A673 (cell line): Measurements from ENCODE around the gene CKS2. TPM values are rescaled to one million over a fixed set of nuclear protein-coding genes. Genes with fewer than 3 reads are reported as not detected.
A peak's percentile ranks its signal among the peaks of the same experiment; 100 is the strongest.

Experiments
- BruUV-seq: library from RNA; stranded (reverse); fragments of 400-500 nt; replicated peaks from 2 replicates; lab custom pipeline; 2021; lab: Mats Ljungman, UMichigan
- CTCF ChIA-PET: fragments of 300-600 bp; sonication (Branson Sonifier 250); formaldehyde crosslinking; loops from one replicate; lab custom pipeline; 2022; ENCODE audit warnings: antibody characterized with exemption; lab: Charles Lee
- POLR2A ChIA-PET: fragments of 300-600 bp; sonication (Branson Sonifier 250); formaldehyde crosslinking; loops from one replicate; lab custom pipeline; 2022; ENCODE audit warnings: antibody characterized with exemption; ENCODE audit not compliant: low non-redundant PET; lab: Charles Lee
- DNase-seq: peaks from one replicate; pipeline ENCODE4 v3.0.0-alpha.2; 2015; ENCODE audit warnings: low spot score
- H3K27ac ChIP-seq: fragments of 200-600 bp; sonication (generic); 2 replicates; pipeline ENCODE4 v1.5.1; 2016; ENCODE audit warnings: mixed run types, low read depth, mild to moderate bottlenecking, mixed read lengths, antibody characterized with exemption, low read length; ENCODE audit not compliant: poor library complexity, severe bottlenecking
- H3K27me3 ChIP-seq: fragments of 200-600 bp; sonication (generic); replicated peaks from 2 replicates; pipeline ENCODE4 v1.6.1; 2017; ENCODE audit warnings: mixed run types, low read depth, mild to moderate bottlenecking, mixed read lengths, antibody characterized with exemption, low read length; ENCODE audit not compliant: insufficient read depth, poor library complexity
- H3K36me3 ChIP-seq: fragments of 200-600 bp; sonication (generic); 2 replicates; pipeline ENCODE4 v1.6.1; 2016; ENCODE audit warnings: mixed run types, mild to moderate bottlenecking, mixed read lengths, antibody characterized with exemption, low read length; ENCODE audit not compliant: insufficient read depth, poor library complexity, severe bottlenecking
- H3K4me1 ChIP-seq: fragments of 200-600 bp; sonication (generic); 2 replicates; pipeline ENCODE4 v1.6.1; 2017; ENCODE audit warnings: mixed run types, mild to moderate bottlenecking, mixed read lengths, antibody characterized with exemption, low read length; ENCODE audit not compliant: insufficient read depth, poor library complexity, severe bottlenecking
- H3K4me3 ChIP-seq: fragments of 200-600 bp; sonication (generic); 2 replicates; pipeline ENCODE4 v1.5.1; 2016; ENCODE audit warnings: low read depth, mixed run types, mild to moderate bottlenecking, mixed read lengths, low read length; ENCODE audit not compliant: poor library complexity, severe bottlenecking
- H3K9me3 ChIP-seq: fragments of 200-600 bp; sonication (generic); 2 replicates; pipeline ENCODE4 v1.6.1; 2016; ENCODE audit warnings: mixed run types, low read depth, mild to moderate bottlenecking, mixed read lengths, antibody characterized with exemption, low read length; ENCODE audit not compliant: poor library complexity, severe bottlenecking
- EZH2 ChIP-seq: fragments of 200-600 bp; sonication (generic); IDR thresholded peaks from 2 replicates; pipeline ENCODE4 v1.6.1; 2017; ENCODE audit warnings: borderline replicate concordance, low read depth, mild to moderate bottlenecking, mixed read lengths, antibody characterized with exemption, low read length; ENCODE audit not compliant: poor library complexity, severe bottlenecking
- intact Hi-C: fragments of 100-400 bp; cut with micrococcal nuclease; formaldehyde crosslinking; loops from one replicate; pipeline ENCODE4 v1.10.0; 2022; ENCODE audit not compliant: unreplicated experiment
- total RNA-seq: library from RNA; stranded (reverse); gene quantifications from 2 replicates; pipeline ENCODE4 v1.2.3, GENCODE V29; 2021
- TF ChIP-seq, protein P1 (sequence below): fragments of 300-800, 200-600 bp; sonication (generic); conservative IDR thresholded peaks from 2 replicates; pipeline ENCODE4 v1.5.1; 2017; ENCODE audit warnings: low read depth, mild to moderate bottlenecking, antibody characterized with exemption, low read length, moderate library complexity, mixed read lengths

The CKS2 gene
- total RNA-seq, 1 experiment from 2014 or later = 344 TPM

DNA sequence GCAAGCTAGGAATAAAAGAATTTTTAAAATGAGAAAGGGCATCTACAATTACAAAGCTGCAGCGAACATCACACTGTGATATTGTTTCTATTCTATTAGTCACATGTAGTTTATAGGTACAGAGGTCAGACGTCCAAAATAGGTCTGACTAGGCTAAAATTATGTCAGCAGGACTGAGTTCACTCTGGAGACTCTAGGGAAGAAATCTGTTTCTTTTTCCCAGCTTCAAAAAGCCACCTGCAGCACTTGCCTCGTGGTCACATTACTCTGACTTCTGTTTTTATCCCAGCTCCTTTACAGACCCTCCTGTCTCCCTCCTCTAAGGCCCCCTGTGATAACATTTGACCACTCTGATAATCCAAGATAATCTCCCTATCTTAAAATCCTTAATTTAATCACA is 5.1 kb upstream of the CKS2 start:
- no peak for DNase-seq
- Histone ChIP-seq H3K27me3 (no peaks in the 10 kb centered on the region), H3K27ac (no peak overlapping the region), H3K4me1 (peaks cover 5% of the 10 kb centered on the region), H3K9me3 (no peaks in the 10 kb centered on the region), H3K4me3 (no peak overlapping the region), H3K36me3 (no peaks in the 10 kb centered on the region)
- CTCF ChIA-PET = no interaction called here
- TF ChIP-seq EZH2 = no peak
- BruUV-seq = no TSS peak
- intact Hi-C loops = no loop called here
- POLR2A ChIA-PET = no interaction called here

DNA sequence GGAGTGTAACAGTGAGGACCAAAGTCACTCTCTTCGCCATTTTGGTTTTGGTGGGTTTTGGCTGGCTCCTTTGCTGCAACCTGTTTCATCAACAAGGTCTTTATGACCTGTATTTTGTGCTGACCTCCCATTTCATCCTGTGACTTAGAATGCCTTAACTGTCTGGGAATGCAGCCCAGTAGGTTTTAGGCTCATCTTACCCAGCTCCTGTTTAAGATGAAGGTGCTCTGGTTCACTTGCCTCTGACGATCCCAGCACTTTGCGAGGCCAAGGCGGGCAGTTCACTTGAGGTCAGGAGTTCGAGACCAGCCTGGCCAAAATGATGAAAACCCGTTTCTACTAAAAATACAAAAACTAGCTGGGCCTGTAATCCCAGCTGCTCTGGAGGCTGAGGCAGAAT is 1.8 kb upstream of the CKS2 start:
- CTCF ChIA-PET = no interaction called here
- no peaks in the 10 kb centered on the region for H3K27me3 ChIP-seq
- H3K9me3 ChIP-seq = no peaks in the 10 kb centered on the region
- no TSS peak for BruUV-seq
- no peak overlapping the region for H3K4me3 ChIP-seq
- intact Hi-C loops = no loop called here
- H3K27ac ChIP-seq = peak overlapping the region; percentile 99
- POLR2A ChIA-PET = no interaction called here
- H3K4me1 ChIP-seq = peaks cover 5% of the 10 kb centered on the region
- no peak for DNase-seq
- peaks cover 15% of the 10 kb centered on the region for H3K36me3 ChIP-seq
- TF ChIP-seq EZH2 = no peak
- TF ChIP-seq, protein P1, sequence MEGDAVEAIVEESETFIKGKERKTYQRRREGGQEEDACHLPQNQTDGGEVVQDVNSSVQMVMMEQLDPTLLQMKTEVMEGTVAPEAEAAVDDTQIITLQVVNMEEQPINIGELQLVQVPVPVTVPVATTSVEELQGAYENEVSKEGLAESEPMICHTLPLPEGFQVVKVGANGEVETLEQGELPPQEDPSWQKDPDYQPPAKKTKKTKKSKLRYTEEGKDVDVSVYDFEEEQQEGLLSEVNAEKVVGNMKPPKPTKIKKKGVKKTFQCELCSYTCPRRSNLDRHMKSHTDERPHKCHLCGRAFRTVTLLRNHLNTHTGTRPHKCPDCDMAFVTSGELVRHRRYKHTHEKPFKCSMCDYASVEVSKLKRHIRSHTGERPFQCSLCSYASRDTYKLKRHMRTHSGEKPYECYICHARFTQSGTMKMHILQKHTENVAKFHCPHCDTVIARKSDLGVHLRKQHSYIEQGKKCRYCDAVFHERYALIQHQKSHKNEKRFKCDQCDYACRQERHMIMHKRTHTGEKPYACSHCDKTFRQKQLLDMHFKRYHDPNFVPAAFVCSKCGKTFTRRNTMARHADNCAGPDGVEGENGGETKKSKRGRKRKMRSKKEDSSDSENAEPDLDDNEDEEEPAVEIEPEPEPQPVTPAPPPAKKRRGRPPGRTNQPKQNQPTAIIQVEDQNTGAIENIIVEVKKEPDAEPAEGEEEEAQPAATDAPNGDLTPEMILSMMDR = no peak

DNA sequence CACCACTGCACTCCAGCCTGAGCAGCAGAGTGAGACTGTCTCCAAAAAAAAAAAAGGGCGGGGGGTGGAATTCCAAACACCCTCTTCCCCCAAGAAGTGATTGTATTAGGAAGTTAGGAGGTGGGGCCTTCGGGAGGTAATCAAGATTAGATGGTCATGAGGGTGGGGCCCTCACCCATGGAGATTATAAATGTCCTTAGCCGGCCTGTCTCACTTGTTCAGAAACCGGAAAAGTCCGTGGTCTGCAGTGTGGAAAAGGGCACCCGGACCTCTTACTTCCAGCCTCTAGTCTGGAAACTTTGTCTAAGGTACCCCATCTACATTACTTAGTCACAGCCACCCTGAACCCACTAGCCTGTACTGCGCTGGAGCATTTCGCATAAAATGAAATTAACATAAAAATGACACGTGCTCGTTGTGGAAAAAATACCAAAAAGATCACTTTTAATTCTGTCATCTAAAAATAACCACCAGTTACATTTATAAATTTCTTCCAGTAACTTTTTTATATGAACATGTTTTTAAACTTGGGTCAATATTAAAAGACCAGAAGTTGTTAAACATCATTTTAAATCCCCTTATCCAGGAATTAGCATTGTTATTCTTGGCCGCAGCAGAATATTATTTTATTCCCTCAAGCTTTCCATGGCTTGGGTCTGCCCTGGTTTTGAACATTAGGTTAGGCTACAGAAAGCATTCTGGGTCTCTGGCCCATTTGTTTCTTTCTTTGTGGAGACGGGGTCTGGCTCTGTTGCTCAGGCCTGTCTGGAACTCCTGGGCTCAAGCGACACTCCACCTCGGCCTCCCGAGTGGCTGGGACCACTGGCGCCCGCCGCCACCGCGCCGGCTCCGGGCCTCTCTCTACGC is 1.2 kb upstream of the CKS2 start:
- TSS peak; percentile 83 for BruUV-seq
- H3K27ac ChIP-seq = peak overlapping the region; percentile 99
- H3K36me3 ChIP-seq = peaks cover 18% of the 10 kb centered on the region
- DNase-seq = no peak
- ChIA-PET POLR2A (interaction anchor here (0.6 kb wide), 1 partner anchor 221 kb away, joined by 4 read pairs; no protein-coding TSS in a partner anchor), CTCF (no interaction called here)
- H3K4me3 ChIP-seq = peak overlapping the region; percentile 81
- no peak for TF ChIP-seq EZH2
- TF ChIP-seq, protein P1 = no peak
- intact Hi-C loops = loop anchor here (2.0 kb wide), 1 partner anchor 129 kb away; no protein-coding TSS in a partner anchor
- peaks cover 9% of the 10 kb centered on the region for H3K4me1 ChIP-seq
- H3K27me3 ChIP-seq = no peaks in the 10 kb centered on the region
- H3K9me3 ChIP-seq = no peaks in the 10 kb centered on the region
